ENCODE results near the gene GPS2. TPM values are rescaled to one million over a fixed set of nuclear protein-coding genes. Genes with fewer than 3 reads are reported as not detected.

GPS2 gene
- total and polyA plus RNA-seq, 2 experiments from 2014 or later: 83.4 to 122 TPM

DNA sequence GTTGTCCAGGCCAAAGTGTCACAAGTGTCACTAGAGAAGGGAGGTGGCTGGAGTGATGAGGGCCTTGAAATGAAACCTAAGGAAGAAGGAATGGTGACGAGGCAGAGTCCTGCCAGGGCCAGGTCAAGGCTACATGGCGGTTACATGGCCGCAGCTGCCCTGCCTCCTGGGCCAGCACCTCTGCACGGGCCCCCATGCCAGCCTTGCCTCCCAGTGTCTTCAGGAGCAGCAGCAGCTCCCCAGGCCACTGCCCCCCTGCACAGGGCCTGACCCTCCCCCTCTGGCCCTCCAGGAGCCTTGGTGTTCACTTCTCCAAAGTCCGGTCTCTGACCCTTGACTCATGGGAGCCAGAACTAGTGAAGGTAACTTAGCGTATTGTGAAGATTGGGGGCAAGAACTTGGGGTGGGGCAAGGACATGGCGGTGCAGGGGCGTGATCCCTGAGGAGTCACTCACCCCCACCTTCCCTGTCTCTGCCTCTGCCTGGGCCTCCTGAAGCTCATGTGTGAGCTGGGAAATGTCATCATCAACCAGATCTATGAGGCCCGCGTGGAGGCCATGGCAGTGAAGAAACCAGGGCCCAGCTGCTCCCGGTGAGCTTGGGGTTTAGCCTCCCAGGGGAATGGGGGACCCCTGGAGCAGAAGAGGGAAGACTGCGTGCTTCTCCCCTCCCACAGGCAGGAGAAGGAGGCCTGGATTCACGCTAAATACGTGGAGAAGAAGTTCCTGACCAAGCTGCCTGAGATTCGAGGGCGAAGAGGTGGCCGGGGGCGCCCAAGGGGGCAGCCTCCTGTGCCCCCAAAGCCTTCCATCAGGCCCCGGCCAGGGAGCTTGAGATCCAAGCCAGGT, 32.7 kb upstream of the GPS2 start:
- no peak overlapping the region for H3K27ac ChIP-seq (ENCODE audit: low read depth)
- peak overlapping the region; percentile 33; the same call in 1 of the 2 replicates for H3K27ac Mint-ChIP-seq
- TF ChIP-seq EZH2 (IDR thresholded peaks at IDR 0.05; ENCODE audit: low read depth, unreplicated experiment) (no peak), CREB1 (CRISPR knock-in tag; IDR thresholded peaks at IDR 0.05; ENCODE audit: low read depth) (no peak), EZH2phosphoT487 (IDR thresholded peaks at IDR 0.05; ENCODE audit: unreplicated experiment) (no peak), STAT1 (IDR thresholded peaks at IDR 0.05; ENCODE audit: unreplicated experiment) (no peak), ZNF331 (CRISPR knock-in tag; IDR thresholded peaks at IDR 0.05; ENCODE audit: low read depth) (no peak)
- TF ChIP-seq, protein P1, sequence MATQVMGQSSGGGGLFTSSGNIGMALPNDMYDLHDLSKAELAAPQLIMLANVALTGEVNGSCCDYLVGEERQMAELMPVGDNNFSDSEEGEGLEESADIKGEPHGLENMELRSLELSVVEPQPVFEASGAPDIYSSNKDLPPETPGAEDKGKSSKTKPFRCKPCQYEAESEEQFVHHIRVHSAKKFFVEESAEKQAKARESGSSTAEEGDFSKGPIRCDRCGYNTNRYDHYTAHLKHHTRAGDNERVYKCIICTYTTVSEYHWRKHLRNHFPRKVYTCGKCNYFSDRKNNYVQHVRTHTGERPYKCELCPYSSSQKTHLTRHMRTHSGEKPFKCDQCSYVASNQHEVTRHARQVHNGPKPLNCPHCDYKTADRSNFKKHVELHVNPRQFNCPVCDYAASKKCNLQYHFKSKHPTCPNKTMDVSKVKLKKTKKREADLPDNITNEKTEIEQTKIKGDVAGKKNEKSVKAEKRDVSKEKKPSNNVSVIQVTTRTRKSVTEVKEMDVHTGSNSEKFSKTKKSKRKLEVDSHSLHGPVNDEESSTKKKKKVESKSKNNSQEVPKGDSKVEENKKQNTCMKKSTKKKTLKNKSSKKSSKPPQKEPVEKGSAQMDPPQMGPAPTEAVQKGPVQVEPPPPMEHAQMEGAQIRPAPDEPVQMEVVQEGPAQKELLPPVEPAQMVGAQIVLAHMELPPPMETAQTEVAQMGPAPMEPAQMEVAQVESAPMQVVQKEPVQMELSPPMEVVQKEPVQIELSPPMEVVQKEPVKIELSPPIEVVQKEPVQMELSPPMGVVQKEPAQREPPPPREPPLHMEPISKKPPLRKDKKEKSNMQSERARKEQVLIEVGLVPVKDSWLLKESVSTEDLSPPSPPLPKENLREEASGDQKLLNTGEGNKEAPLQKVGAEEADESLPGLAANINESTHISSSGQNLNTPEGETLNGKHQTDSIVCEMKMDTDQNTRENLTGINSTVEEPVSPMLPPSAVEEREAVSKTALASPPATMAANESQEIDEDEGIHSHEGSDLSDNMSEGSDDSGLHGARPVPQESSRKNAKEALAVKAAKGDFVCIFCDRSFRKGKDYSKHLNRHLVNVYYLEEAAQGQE (IDR thresholded peaks at IDR 0.05; ENCODE audit: unreplicated experiment): no peak
- TF ChIP-seq, protein P2, sequence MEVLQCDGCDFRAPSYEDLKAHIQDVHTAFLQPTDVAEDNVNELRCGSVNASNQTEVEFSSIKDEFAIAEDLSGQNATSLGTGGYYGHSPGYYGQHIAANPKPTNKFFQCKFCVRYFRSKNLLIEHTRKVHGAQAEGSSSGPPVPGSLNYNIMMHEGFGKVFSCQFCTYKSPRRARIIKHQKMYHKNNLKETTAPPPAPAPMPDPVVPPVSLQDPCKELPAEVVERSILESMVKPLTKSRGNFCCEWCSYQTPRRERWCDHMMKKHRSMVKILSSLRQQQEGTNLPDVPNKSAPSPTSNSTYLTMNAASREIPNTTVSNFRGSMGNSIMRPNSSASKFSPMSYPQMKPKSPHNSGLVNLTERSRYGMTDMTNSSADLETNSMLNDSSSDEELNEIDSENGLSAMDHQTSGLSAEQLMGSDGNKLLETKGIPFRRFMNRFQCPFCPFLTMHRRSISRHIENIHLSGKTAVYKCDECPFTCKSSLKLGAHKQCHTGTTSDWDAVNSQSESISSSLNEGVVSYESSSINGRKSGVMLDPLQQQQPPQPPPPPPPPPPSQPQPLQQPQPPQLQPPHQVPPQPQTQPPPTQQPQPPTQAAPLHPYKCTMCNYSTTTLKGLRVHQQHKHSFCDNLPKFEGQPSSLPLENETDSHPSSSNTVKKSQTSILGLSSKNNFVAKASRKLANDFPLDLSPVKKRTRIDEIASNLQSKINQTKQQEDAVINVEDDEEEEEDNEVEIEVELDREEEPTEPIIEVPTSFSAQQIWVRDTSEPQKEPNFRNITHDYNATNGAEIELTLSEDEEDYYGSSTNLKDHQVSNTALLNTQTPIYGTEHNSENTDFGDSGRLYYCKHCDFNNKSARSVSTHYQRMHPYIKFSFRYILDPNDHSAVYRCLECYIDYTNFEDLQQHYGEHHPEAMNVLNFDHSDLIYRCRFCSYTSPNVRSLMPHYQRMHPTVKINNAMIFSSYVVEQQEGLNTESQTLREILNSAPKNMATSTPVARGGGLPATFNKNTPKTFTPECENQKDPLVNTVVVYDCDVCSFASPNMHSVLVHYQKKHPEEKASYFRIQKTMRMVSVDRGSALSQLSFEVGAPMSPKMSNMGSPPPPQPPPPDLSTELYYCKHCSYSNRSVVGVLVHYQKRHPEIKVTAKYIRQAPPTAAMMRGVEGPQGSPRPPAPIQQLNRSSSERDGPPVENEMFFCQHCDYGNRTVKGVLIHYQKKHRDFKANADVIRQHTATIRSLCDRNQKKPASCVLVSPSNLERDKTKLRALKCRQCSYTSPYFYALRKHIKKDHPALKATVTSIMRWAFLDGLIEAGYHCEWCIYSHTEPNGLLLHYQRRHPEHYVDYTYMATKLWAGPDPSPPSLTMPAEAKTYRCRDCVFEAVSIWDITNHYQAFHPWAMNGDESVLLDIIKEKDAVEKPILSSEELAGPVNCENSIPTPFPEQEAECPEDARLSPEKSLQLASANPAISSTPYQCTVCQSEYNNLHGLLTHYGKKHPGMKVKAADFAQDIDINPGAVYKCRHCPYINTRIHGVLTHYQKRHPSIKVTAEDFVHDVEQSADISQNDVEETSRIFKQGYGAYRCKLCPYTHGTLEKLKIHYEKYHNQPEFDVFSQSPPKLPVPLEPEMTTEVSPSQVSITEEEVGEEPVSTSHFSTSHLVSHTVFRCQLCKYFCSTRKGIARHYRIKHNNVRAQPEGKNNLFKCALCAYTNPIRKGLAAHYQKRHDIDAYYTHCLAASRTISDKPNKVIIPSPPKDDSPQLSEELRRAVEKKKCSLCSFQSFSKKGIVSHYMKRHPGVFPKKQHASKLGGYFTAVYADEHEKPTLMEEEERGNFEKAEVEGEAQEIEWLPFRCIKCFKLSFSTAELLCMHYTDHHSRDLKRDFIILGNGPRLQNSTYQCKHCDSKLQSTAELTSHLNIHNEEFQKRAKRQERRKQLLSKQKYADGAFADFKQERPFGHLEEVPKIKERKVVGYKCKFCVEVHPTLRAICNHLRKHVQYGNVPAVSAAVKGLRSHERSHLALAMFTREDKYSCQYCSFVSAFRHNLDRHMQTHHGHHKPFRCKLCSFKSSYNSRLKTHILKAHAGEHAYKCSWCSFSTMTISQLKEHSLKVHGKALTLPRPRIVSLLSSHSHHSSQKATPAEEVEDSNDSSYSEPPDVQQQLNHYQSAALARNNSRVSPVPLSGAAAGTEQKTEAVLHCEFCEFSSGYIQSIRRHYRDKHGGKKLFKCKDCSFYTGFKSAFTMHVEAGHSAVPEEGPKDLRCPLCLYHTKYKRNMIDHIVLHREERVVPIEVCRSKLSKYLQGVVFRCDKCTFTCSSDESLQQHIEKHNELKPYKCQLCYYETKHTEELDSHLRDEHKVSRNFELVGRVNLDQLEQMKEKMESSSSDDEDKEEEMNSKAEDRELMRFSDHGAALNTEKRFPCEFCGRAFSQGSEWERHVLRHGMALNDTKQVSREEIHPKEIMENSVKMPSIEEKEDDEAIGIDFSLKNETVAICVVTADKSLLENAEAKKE (CRISPR knock-in tag; IDR thresholded peaks at IDR 0.05): no peak
- no peaks in the 10 kb centered on the region for H3K9me2 ChIP-seq (ENCODE audit: insufficient read depth)
- H3K36me3 ChIP-seq (ENCODE audit: insufficient read depth): no peaks in the 10 kb centered on the region
- H3K4me3 ChIP-seq: no peak overlapping the region
- H3K27me3 Mint-ChIP-seq (ENCODE audit: insufficient read depth, low read depth, poor library complexity): peaks cover 35% of the 10 kb centered on the region
- no peak for ATAC-seq
- H2AFZ ChIP-seq: no peak overlapping the region
- peaks cover 11% of the 10 kb centered on the region for H3K4me1 ChIP-seq (ENCODE audit: insufficient read depth)
- H3K9me3 Mint-ChIP-seq: no peaks in the 10 kb centered on the region
- no peak overlapping the region for H3K4me2 ChIP-seq
- no peaks in the 10 kb centered on the region for H3K79me2 ChIP-seq (replicated peaks; ENCODE audit: insufficient read depth)
- 0 out of 2 replicates have a peak, but pooled peaks cover 3% of the 10 kb centered on the region for H4K20me1 ChIP-seq (replicated peaks; ENCODE audit: insufficient read depth)
- no peak for DNase-seq (ENCODE audit: low spot score)
- H3K4me1 Mint-ChIP-seq: peaks cover 22% of the 10 kb centered on the region
- no peak overlapping the region for H3K4me3 Mint-ChIP-seq
- peaks cover 22% of the 10 kb centered on the region; the same call in 1 of the 2 replicates for H3F3A ChIP-seq (replicated peaks; ENCODE audit: low read depth)
- no peaks in the 10 kb centered on the region for H3K27me3 ChIP-seq (ENCODE audit: insufficient read depth)
- peaks cover 7% of the 10 kb centered on the region; the same call in 2 of the 3 replicates for H3K36me3 Mint-ChIP-seq (ENCODE audit: low read depth)
